ENCODE results near the gene PGAM1.

- TF ChIP-seq CTCF (IDR thresholded peaks at IDR 0.05; ENCODE audit: poor library complexity) (peak; percentile 88), EZH2 (IDR thresholded peaks at IDR 0.05; ENCODE audit: borderline replicate concordance) (no peak)
These were observed at the start of gene PGAM1 for GRCh38 chr10:97425964-97426775.
